ENCODE data around the gene FOXK2. TPM values are rescaled to one million over a fixed set of nuclear protein-coding genes. Genes with fewer than 3 reads are reported as not detected.

The FOXK2 gene
- total RNA-seq, 1 donor from 2014 or later = 60.4 TPM

DNA sequence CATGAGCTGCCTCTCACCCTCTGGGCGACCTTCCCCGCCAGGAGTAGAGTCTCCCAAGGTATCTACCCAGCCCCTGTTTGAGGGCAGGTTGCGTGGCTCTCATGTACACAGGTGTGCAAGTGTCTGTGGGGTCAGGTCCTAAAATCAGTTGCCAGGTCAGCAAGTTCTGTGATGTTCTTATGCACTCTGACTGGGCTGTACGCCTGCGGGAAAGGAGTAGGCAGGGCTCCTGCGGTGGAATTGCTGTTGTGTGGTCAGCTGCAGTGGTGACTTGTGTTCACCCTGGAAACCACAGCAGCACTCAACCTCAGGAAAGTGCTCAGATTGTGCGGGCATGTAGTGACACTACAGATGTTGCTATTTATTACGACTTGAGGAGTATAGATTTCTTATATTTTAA lies 41.6 kb upstream of the FOXK2 start:
- Mint-ChIP-seq H3K4me1 (no peaks in the 10 kb centered on the region), H3K4me3 (no peak overlapping the region), H3K27ac (no peak overlapping the region), H3K27me3 (no peaks in the 10 kb centered on the region), H3K36me3 (ENCODE audit: low read depth) (peaks cover 73% of the 10 kb centered on the region), H3K9me3 (no peaks in the 10 kb centered on the region)
- CTCF ChIA-PET = no interaction called here
- ATAC-seq (ENCODE audit: low read depth) (no peak), DNase-seq (no peak)
- TF ChIP-seq CTCF (IDR thresholded peaks at IDR 0.05) = no peak
- intact Hi-C loops (cut with micrococcal nuclease) = no loop called here
- POLR2A ChIA-PET = interaction anchor here (0.7 to 1.3 kb wide), 3 partner anchors 15 to 29 kb away, joined by 3 to 4 read pairs (median 3); no protein-coding TSS in a partner anchor

- intact Hi-C loops (cut with micrococcal nuclease) = loop anchor here (1.0 kb wide), 1 partner anchor 72 kb away; no protein-coding TSS in a partner anchor
- DNase-seq (no peak), ATAC-seq (ENCODE audit: low read depth) (no peak)
- no peak for TF ChIP-seq CTCF (IDR thresholded peaks at IDR 0.05)
- H3K36me3 Mint-ChIP-seq (ENCODE audit: low read depth) = peaks cover 75% of the 10 kb centered on the region
- H3K9me3 Mint-ChIP-seq = no peaks in the 10 kb centered on the region
- no peaks in the 10 kb centered on the region for H3K27me3 Mint-ChIP-seq
- no peak overlapping the region for H3K27ac Mint-ChIP-seq
- H3K4me1 Mint-ChIP-seq = no peaks in the 10 kb centered on the region
- no peak overlapping the region for H3K4me3 Mint-ChIP-seq
- CTCF ChIA-PET = no interaction called here
- POLR2A ChIA-PET = interaction anchor here (0.8 kb wide), 1 partner anchor 117 kb away, joined by 3 read pairs; no protein-coding TSS in a partner anchor
These were observed 39.9 kb upstream of the FOXK2 start for GRCh38 chr17:82479602-82480001.

GRCh38 chr17:82480318-82480717 lies 39.2 kb upstream of the FOXK2 start:
- no peak for TF ChIP-seq CTCF (IDR thresholded peaks at IDR 0.05)
- POLR2A ChIA-PET = interaction anchor here (0.7 to 0.9 kb wide), 2 partner anchors 31 to 64 kb away, joined by 3 to 4 read pairs; no protein-coding TSS in a partner anchor
- CTCF ChIA-PET = interaction anchor here (1.0 kb wide), 1 partner anchor 71 kb away, joined by 3 read pairs; no protein-coding TSS in a partner anchor
- Mint-ChIP-seq H3K27ac (no peak overlapping the region), H3K4me3 (no peak overlapping the region), H3K4me1 (no peaks in the 10 kb centered on the region), H3K27me3 (no peaks in the 10 kb centered on the region), H3K36me3 (ENCODE audit: low read depth) (peaks cover 77% of the 10 kb centered on the region), H3K9me3 (no peaks in the 10 kb centered on the region)
- intact Hi-C loops (cut with micrococcal nuclease) = loop anchor here (1.0 kb wide), 1 partner anchor 71 kb away; no protein-coding TSS in a partner anchor
- DNase-seq = no peak
- no peak for ATAC-seq (ENCODE audit: low read depth)

DNA sequence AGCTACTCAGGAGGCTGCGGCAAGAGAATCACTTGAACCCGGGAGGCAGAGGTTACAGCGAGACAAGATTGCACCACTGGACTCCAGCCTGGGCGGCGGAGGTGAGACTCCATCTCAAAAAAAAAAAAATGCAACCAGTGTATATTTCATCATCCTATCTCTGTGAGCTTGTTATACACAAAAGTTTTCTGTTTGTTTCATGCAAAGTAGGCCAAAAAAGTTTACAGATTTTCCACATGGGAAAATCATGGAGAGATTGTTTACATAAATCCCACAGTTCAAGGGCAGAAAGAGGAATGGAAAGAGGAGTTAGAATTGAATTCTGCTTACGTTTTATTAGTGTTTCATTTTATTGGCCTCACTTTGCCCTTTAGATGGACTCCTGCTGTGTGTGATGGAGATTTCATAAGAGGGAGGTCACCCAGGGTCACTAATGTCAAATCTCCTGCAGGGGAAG lies 36.3 kb upstream of the FOXK2 start:
- ATAC-seq (ENCODE audit: low read depth) = no peak
- Mint-ChIP-seq H3K9me3 (no peaks in the 10 kb centered on the region), H3K4me3 (no peak overlapping the region), H3K27ac (no peak overlapping the region), H3K4me1 (peaks cover 3% of the 10 kb centered on the region), H3K27me3 (no peaks in the 10 kb centered on the region), H3K36me3 (ENCODE audit: low read depth) (peaks cover 83% of the 10 kb centered on the region)
- DNase-seq = no peak
- POLR2A ChIA-PET = interaction anchor here (0.6 kb wide), 1 partner anchor 89 kb away, joined by 7 read pairs; no protein-coding TSS in a partner anchor
- CTCF ChIA-PET = no interaction called here
- intact Hi-C loops (cut with micrococcal nuclease) = no loop called here
- TF ChIP-seq CTCF (IDR thresholded peaks at IDR 0.05) = no peak

DNA sequence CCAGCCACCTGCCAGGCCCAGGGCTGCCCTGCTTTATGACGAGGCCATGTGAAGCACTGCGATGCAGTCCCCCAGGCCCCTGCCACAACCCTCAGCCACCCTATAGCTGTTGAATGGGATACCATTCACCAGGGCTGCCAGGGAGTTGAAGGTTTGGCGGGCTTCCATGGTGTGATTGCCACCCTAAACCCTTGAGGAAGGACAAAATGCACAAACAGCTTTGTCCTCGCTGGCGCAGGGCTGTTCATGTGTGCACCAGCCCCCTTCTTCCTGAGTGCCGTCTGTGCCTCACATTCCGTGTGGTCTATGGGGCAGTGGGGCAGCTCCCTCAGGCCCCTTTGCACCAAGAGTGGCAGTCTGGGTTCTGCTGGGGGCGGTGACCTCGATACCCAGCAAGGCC lies 35.7 kb upstream of the FOXK2 start:
- peaks cover 85% of the 10 kb centered on the region for H3K36me3 Mint-ChIP-seq (ENCODE audit: low read depth)
- no peak overlapping the region for H3K4me3 Mint-ChIP-seq
- intact Hi-C loops (cut with micrococcal nuclease) = no loop called here
- TF ChIP-seq CTCF (IDR thresholded peaks at IDR 0.05) = no peak
- H3K27ac Mint-ChIP-seq = no peak overlapping the region
- no peaks in the 10 kb centered on the region for H3K9me3 Mint-ChIP-seq
- ATAC-seq (ENCODE audit: low read depth) = no peak
- ChIA-PET POLR2A (interaction anchor here (0.6 kb wide), 1 partner anchor 90 kb away, joined by 7 read pairs; no protein-coding TSS in a partner anchor), CTCF (no interaction called here)
- no peaks in the 10 kb centered on the region for H3K27me3 Mint-ChIP-seq
- DNase-seq = no peak
- peaks cover 3% of the 10 kb centered on the region for H3K4me1 Mint-ChIP-seq

All from activated B cell treated with CpG ODN at 0.5 μM for 24 hours (primary cell).